Chondrocyte (in vitro differentiated cells): Measurements from ENCODE around the gene ASB4. TPM values are rescaled to one million over a fixed set of nuclear protein-coding genes. Genes with fewer than 3 reads are reported as not detected.

ENCODE experiments used
- DNase-seq: peaks from one replicate; pipeline ENCODE4 v3.0.0; 2021; ENCODE audit warnings: mixed read lengths, low spot score
- H3K27ac Mint-ChIP-seq: one replicate; pipeline ENCODE4 v1.8.0; 2021; ENCODE audit warnings: mild to moderate bottlenecking, moderate library complexity, mixed read lengths; ENCODE audit not compliant: unreplicated experiment
- H3K27me3 Mint-ChIP-seq: 2 replicates; pipeline ENCODE4 v1.8.0; 2021; ENCODE audit warnings: low read depth, mixed read lengths
- H3K36me3 Mint-ChIP-seq: 2 replicates; pipeline ENCODE4 v1.8.0; 2021; ENCODE audit warnings: low read depth, mixed read lengths
- H3K4me1 Mint-ChIP-seq: 2 replicates; pipeline ENCODE4 v1.8.0; 2021; ENCODE audit warnings: low read depth, mild to moderate bottlenecking, mixed read lengths
- H3K4me3 Mint-ChIP-seq: one replicate; pipeline ENCODE4 v1.8.0; 2021; ENCODE audit warnings: mild to moderate bottlenecking, moderate library complexity, mixed read lengths; ENCODE audit not compliant: unreplicated experiment
- H3K9me3 Mint-ChIP-seq: 2 replicates; pipeline ENCODE4 v1.8.0; 2021; ENCODE audit warnings: low read depth, mixed read lengths
- long read RNA-seq: library from polyadenylated mRNA; stranded (forward); transcript quantifications from one replicate; pipeline ENCODE4 v2.0.0, GENCODE V29; 2021
- total RNA-seq: library from RNA; stranded (reverse); gene quantifications from 3 replicates; pipeline ENCODE4 v1.2.1, GENCODE V29; 2021
- TF ChIP-seq, protein P1 (sequence below): fragments of 200-600 bp; sonication (generic); IDR thresholded peaks from 2 replicates; pipeline ENCODE4 v1.5.0; 2021; ENCODE audit warnings: antibody characterized with exemption, mild to moderate bottlenecking, moderate library complexity

Gene ASB4, protein sequence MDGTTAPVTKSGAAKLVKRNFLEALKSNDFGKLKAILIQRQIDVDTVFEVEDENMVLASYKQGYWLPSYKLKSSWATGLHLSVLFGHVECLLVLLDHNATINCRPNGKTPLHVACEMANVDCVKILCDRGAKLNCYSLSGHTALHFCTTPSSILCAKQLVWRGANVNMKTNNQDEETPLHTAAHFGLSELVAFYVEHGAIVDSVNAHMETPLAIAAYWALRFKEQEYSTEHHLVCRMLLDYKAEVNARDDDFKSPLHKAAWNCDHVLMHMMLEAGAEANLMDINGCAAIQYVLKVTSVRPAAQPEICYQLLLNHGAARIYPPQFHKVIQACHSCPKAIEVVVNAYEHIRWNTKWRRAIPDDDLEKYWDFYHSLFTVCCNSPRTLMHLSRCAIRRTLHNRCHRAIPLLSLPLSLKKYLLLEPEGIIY
- not detected in 3 replicates for total RNA-seq
- long read RNA-seq, result 0 reads

DNA sequence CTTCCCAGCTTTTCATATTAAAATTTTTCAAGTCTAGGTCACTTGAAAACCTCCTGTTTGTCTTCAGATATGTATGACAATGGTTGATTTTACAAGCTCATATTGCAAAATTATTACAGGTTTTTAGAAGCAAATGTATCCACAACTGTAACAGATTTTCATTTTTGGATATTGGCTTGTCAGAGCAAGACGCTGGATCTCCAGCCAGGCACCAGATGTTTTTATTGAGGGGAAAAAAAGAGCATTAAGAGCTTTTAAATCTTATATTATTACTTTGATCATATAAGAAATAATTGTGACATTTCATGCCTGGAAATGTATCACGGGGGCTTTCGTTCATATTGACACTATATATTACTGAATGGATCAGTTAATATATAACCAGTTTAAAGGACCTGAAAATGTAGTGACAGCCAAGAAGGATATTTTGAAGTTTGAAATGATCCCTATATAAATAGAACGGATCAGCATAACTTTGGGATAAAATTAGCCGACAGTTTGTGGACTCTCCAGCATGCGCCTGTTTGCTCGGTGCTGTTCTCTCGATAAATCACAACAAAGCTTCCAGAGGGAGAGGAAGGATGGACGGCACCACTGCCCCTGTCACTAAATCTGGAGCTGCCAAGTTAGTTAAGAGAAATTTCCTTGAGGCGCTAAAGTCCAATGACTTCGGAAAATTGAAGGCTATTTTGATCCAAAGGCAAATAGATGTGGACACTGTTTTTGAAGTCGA, at the start of gene ASB4:
Gene ASB4 (plus strand): TSS at position 553 of the 733 bp plus-strand sequence. CDS start 29 bp downstream, at position 582.
- TF ChIP-seq, protein P1, sequence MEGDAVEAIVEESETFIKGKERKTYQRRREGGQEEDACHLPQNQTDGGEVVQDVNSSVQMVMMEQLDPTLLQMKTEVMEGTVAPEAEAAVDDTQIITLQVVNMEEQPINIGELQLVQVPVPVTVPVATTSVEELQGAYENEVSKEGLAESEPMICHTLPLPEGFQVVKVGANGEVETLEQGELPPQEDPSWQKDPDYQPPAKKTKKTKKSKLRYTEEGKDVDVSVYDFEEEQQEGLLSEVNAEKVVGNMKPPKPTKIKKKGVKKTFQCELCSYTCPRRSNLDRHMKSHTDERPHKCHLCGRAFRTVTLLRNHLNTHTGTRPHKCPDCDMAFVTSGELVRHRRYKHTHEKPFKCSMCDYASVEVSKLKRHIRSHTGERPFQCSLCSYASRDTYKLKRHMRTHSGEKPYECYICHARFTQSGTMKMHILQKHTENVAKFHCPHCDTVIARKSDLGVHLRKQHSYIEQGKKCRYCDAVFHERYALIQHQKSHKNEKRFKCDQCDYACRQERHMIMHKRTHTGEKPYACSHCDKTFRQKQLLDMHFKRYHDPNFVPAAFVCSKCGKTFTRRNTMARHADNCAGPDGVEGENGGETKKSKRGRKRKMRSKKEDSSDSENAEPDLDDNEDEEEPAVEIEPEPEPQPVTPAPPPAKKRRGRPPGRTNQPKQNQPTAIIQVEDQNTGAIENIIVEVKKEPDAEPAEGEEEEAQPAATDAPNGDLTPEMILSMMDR, result no peak
- H3K4me1 Mint-ChIP-seq, result no peaks in the 10 kb centered on the region
- DNase-seq, result no peak
- H3K27ac Mint-ChIP-seq, result no peak within 1 kb of the TSS
- H3K27me3 Mint-ChIP-seq, result no peaks in the 10 kb centered on the region
- no peaks in the 10 kb centered on the region for H3K9me3 Mint-ChIP-seq
- no peaks in the 10 kb centered on the region for H3K36me3 Mint-ChIP-seq
- H3K4me3 Mint-ChIP-seq, result no peak within 1 kb of the TSS

DNA sequence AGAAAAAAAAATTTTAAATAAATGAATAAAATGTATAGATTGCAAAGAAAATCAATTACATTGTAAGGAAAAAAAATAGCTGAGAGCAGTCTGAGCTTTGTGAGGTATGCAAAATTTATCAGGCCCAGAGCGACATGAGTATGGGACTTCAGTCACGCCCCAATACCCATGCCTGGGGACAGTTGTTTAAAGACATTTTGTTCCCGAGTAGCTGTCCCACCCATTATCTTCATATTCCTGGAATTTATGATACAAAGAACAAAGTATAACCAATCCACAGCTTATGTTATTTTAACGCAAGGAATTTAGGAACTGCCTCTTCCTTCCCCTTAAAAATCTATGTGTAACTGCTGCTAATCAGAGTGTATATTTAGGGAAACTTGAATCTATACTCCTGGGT, 49.3 kb upstream of the ASB4 start:
- peaks cover 2% of the 10 kb centered on the region for H3K36me3 Mint-ChIP-seq
- no peaks in the 10 kb centered on the region for H3K27me3 Mint-ChIP-seq
- H3K27ac Mint-ChIP-seq, result peak overlapping the region; percentile 87
- peak overlapping the region; percentile 10 for H3K4me3 Mint-ChIP-seq
- no peaks in the 10 kb centered on the region for H3K9me3 Mint-ChIP-seq
- TF ChIP-seq, protein P1, result no peak
- H3K4me1 Mint-ChIP-seq, result peaks cover 56% of the 10 kb centered on the region
- DNase-seq, result no peak

DNA sequence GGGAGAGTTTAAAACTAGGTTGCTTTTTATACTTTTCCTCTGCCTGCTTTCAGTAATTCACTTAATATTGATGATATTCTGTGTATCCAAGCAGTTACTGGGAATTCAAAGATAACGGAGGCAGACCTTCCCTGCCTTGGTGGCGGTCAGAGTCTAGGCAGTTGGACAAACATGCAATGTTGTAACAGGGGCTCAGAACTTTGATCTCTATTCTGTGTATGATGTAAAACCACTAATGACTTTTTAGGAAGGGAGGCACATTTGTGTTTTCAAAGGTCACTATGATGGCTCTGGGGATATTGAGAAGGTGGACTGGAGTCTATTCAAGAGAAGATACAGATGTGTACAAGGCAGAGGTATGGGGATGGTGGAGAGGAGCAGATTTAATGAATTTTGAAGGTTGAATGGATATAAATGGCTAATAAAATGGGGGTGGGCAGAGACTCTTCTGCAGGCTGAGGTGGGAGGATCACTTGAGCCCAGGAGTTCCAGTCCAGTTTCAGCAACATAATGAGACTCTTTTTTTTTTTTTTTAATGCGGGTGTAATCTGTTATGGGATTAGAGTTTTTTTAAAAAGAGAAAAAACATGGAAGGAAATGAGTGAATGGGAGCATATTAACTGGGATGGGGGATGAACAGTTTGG, 45.2 kb upstream of the ASB4 start:
- Mint-ChIP-seq H3K27ac (peak overlapping the region; percentile 70), H3K4me1 (peaks cover 30% of the 10 kb centered on the region), H3K36me3 (no peaks in the 10 kb centered on the region), H3K9me3 (no peaks in the 10 kb centered on the region), H3K4me3 (no peak overlapping the region), H3K27me3 (no peaks in the 10 kb centered on the region)
- TF ChIP-seq, protein P1, result no peak
- no peak for DNase-seq

DNA sequence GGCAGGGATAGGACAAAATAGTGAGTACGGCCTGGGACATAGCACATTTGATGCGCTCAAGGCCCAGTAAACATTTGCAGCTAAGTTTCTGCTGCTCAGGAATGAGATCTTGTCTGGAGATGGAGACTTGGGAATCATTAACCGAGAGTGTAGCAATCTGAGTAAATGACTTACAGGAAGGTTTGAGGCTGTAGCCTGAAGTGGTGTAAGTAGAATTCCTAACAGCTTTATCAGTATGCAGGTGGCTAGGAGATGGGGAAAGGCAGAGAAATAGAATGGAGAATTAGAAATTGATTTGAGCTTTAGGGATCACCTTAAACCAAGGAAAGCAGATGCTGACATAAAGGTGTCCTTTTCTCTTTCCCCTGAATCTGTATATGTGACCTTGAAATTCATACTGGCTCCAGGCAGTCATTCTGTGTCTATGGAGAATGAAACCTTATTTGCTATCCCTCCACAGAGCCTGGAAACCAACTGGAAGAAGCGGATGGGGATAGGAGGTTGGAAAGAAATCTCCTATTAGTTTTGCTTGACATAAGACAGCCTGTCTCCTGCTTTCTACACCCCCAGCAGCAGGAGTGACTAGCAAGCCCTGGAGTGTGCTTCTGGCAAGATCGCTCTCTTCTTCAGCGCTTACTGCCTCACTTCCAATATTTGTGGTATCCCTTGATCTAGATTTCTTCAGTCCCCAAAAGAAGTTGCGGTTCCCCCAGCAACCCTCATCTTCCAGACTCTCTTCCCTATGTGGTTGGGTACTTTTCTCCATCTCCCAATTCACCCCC, 44.5 kb upstream of the ASB4 start:
- H3K4me1 Mint-ChIP-seq, result peaks cover 24% of the 10 kb centered on the region
- H3K27ac Mint-ChIP-seq, result peak overlapping the region; percentile 80
- H3K9me3 Mint-ChIP-seq, result no peaks in the 10 kb centered on the region
- no peaks in the 10 kb centered on the region for H3K36me3 Mint-ChIP-seq
- DNase-seq, result no peak
- no peak overlapping the region for H3K4me3 Mint-ChIP-seq
- no peaks in the 10 kb centered on the region for H3K27me3 Mint-ChIP-seq
- TF ChIP-seq, protein P1, result no peak
